Tibial nerve (tissue), 3 donors: ENCODE measurements around the gene ATP2A1.

Source experiments
- POLR2A ChIP-seq, 2 donors: fragments of 450-650 bp; IDR thresholded peaks; one replicate each; pipeline ENCODE4 v1.6.1; 2017; ENCODE audit warnings: antibody characterized with exemption in 2 of 2, mild to moderate bottlenecking in 2 of 2, moderate library complexity in 2 of 2
- TF ChIP-seq, protein P1 (sequence below), 5 experiments: fragments of 200-600 bp in 3 of 5; fragments of 450-650 bp in 2 of 5; sonication (generic) in 3 of 5; IDR thresholded peaks; one replicate each; pipeline ENCODE4 v1.5.1; 2016 to 2019; ENCODE audit warnings: antibody characterized with exemption in 5 of 5, mild to moderate bottlenecking in 3 of 5, moderate library complexity in 2 of 5

DNA sequence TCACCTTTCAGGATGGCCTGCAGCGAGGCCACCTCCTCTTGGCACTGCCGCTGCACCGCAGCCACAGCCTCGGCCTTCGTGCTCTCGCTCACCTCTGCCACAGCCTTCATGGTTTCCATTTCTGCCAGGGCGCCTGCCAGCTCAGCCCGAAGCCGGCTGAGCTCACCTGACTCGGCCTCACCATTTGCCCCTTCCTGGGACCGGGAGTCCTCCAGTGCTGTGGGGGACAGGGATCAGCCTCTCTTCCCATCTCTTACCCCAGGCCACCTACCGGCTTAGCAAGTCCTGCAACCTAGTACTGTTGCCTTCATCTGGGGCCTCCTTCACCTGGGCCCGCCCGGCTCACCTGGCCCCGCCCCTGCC is 46.1 kb downstream of the ATP2A1 start:
- TF ChIP-seq, protein P1, sequence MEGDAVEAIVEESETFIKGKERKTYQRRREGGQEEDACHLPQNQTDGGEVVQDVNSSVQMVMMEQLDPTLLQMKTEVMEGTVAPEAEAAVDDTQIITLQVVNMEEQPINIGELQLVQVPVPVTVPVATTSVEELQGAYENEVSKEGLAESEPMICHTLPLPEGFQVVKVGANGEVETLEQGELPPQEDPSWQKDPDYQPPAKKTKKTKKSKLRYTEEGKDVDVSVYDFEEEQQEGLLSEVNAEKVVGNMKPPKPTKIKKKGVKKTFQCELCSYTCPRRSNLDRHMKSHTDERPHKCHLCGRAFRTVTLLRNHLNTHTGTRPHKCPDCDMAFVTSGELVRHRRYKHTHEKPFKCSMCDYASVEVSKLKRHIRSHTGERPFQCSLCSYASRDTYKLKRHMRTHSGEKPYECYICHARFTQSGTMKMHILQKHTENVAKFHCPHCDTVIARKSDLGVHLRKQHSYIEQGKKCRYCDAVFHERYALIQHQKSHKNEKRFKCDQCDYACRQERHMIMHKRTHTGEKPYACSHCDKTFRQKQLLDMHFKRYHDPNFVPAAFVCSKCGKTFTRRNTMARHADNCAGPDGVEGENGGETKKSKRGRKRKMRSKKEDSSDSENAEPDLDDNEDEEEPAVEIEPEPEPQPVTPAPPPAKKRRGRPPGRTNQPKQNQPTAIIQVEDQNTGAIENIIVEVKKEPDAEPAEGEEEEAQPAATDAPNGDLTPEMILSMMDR (IDR thresholded peaks at IDR 0.05) = no peak
- no peak for TF ChIP-seq POLR2A (IDR thresholded peaks at IDR 0.05)
